GM19035 (cell line): ENCODE measurements around the gene HSD11B1.
"Not testable (repeated sequence)": the region's sequence is repeated elsewhere in the genome, so short reads cannot be mapped to it uniquely, and the experiment has no call there.

Experiments
- ATAC-seq: cut with Tn5 transposase; IDR thresholded peaks from one replicate; pipeline ENCODE4 v1.9.1; 2021; ENCODE audit not compliant: unreplicated experiment

HSD11B1 gene

GRCh38 chr1:209689477-209689876 lies 15.2 kb upstream of the HSD11B1 start:
- ATAC-seq = no peak

- ATAC-seq = no peak
Measured at GRCh38 chr1:209691237-209691636, 13.4 kb upstream of the HSD11B1 start.

GRCh38 chr1:209692296-209692695 lies 12.3 kb upstream of the HSD11B1 start:
- no peak for ATAC-seq

- peak; percentile 75 for ATAC-seq
Measured at GRCh38 chr1:209692745-209693504, 11.7 kb upstream of the HSD11B1 start.

- no peak for ATAC-seq
Measured at GRCh38 chr1:209696673-209697072, 8.0 kb upstream of the HSD11B1 start.

GRCh38 chr1:209697126-209697525 lies 7.5 kb upstream of the HSD11B1 start:
- ATAC-seq = no peak

- ATAC-seq = not testable (repeated sequence)
Measured at GRCh38 chr1:209700686-209701085, 4.0 kb upstream of the HSD11B1 start.

GRCh38 chr1:209702832-209703231 lies 1.8 kb upstream of the HSD11B1 start:
- ATAC-seq = no peak

GRCh38 chr1:209703834-209704504 lies 677 bp upstream of the HSD11B1 start:
- ATAC-seq = no peak

- ATAC-seq = no peak
Measured at GRCh38 chr1:209705033-209705598, 470 bp downstream of the HSD11B1 start.

- no peak for ATAC-seq
Measured at GRCh38 chr1:209706622-209707021, 2.0 kb downstream of the HSD11B1 start.

GRCh38 chr1:209707308-209707707 lies 2.7 kb downstream of the HSD11B1 start:
- ATAC-seq = no peak

- no peak for ATAC-seq
Measured at GRCh38 chr1:209708297-209708696, 3.7 kb downstream of the HSD11B1 start.

- ATAC-seq = no peak
Measured at GRCh38 chr1:209710093-209710492, 5.4 kb downstream of the HSD11B1 start.

GRCh38 chr1:209710847-209711246 lies 6.2 kb downstream of the HSD11B1 start:
- ATAC-seq = no peak

GRCh38 chr1:209714338-209714737 lies 9.7 kb downstream of the HSD11B1 start:
- no peak for ATAC-seq

GRCh38 chr1:209715314-209715713 lies 10.7 kb downstream of the HSD11B1 start:
- no peak for ATAC-seq

GRCh38 chr1:209717818-209718217 lies 13.2 kb downstream of the HSD11B1 start:
- ATAC-seq = no peak

GRCh38 chr1:209720326-209720725 lies 15.7 kb downstream of the HSD11B1 start:
- ATAC-seq = no peak

GRCh38 chr1:209720826-209721225 lies 16.2 kb downstream of the HSD11B1 start:
- ATAC-seq = no peak

- ATAC-seq = no peak
Measured at GRCh38 chr1:209721323-209721722, 16.7 kb downstream of the HSD11B1 start.

GRCh38 chr1:209723265-209723664 lies 18.6 kb downstream of the HSD11B1 start:
- ATAC-seq = no peak
